Esophagus muscularis mucosa (tissue), 3 donors: Measurements from ENCODE around the gene GAL3ST3.

ENCODE experiments used
- CTCF ChIP-seq, 3 experiments: fragments of 200-600 bp in 2 of 3; fragments of 450-650 bp in 1 of 3; sonication (generic) in 2 of 3; IDR thresholded peaks; one replicate each; pipeline ENCODE4 v1.5.1; 2017 to 2019; ENCODE audit warnings: antibody characterized with exemption in 3 of 3, mild to moderate bottlenecking in 2 of 3, moderate library complexity in 1 of 3
- POLR2A ChIP-seq: fragments of 450-650 bp; IDR thresholded peaks from one replicate; pipeline ENCODE4 v1.6.1; 2017; ENCODE audit warnings: antibody characterized with exemption, moderate library complexity, mild to moderate bottlenecking, low read depth

DNA sequence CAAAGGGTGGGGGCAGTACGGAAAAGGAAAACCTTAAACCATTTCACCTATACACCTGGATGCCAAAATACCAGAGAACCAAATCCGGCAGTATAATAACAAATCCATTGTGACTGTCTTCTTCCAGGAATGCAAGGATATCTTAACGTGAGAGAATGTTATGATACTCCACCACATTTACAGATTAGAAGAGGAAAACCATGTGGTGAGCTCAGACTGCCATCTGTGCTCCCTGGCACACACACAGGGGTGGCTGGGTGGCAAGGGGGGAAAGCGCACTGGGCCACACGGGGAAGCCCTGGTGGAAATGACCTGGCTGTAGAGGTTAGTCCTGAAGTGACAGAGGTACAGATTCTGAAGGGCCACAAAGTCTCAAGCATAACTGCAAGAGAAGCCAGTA is 56.9 kb downstream of the GAL3ST3 start:
- TF ChIP-seq POLR2A (no peak), CTCF (IDR thresholded peaks at IDR 0.05) (no peak)
